Keratinocyte (primary cell): ENCODE results near the gene OSTN. TPM values are rescaled to one million over a fixed set of nuclear protein-coding genes. Genes with fewer than 3 reads are reported as not detected.

Source experiments
- DNase-seq: peaks from one replicate; pipeline ENCODE4 v3.0.0-alpha.2; 2011; ENCODE audit warnings: low read depth, missing footprints, low spot score
- FAIRE-seq: peaks from 2 replicates; lab custom pipeline; 2011; peaks lifted over from hg19 to GRCh38; lab: Jason Lieb, UNC
- H2AFZ ChIP-seq: 2 replicates; pipeline ENCODE4 v1.6.0; 2012; ENCODE audit warnings: low read length, control low read depth, inconsistent platforms; ENCODE audit not compliant: control insufficient read depth
- H3K27ac ChIP-seq: 2 replicates; pipeline ENCODE4 v1.5.1; 2011; ENCODE audit warnings: low read length; ENCODE audit not compliant: control insufficient read depth, insufficient read depth
- H3K27me3 ChIP-seq: 3 replicates; pipeline ENCODE4 v1.6.0; 2011; ENCODE audit warnings: low read length; ENCODE audit not compliant: control insufficient read depth, insufficient read depth; ENCODE audit errors: extremely low read depth
- H3K36me3 ChIP-seq, 2 experiments: 2 replicates in 1 of 2; 3 replicates in 1 of 2; pipeline ENCODE4 v1.5.1; 2011; ENCODE audit warnings: low read length in 2 of 2, mild to moderate bottlenecking in 1 of 2; ENCODE audit not compliant: control insufficient read depth in 2 of 2, insufficient read depth in 2 of 2; ENCODE audit errors: extremely low read depth in 1 of 2
- H3K4me1 ChIP-seq: 3 replicates; pipeline ENCODE4 v1.5.1; 2011; ENCODE audit warnings: low read length; ENCODE audit not compliant: control insufficient read depth, insufficient read depth; ENCODE audit errors: extremely low read depth
- H3K4me2 ChIP-seq: 3 replicates; pipeline ENCODE4 v1.6.0; 2011; ENCODE audit warnings: low read depth, low read length; ENCODE audit not compliant: control insufficient read depth, insufficient read depth; ENCODE audit errors: extremely low read depth
- H3K4me3 ChIP-seq, 3 experiments: fragments of 200-600 bp in 1 of 3; sonication (generic) in 1 of 3; 2 replicates in 2 of 3; 3 replicates in 1 of 3; pipeline ENCODE4 v1.5.1; 2011 to 2016; ENCODE audit warnings: low read length in 3 of 3, mild to moderate bottlenecking in 3 of 3, control low read depth in 2 of 3, inconsistent platforms in 1 of 3, low read depth in 1 of 3, mixed read lengths in 1 of 3, mixed run types in 1 of 3, moderate library complexity in 1 of 3; ENCODE audit not compliant: control insufficient read depth in 2 of 3, insufficient read depth in 2 of 3; ENCODE audit errors: extremely low read depth in 1 of 3
- H3K79me2 ChIP-seq: 2 replicates; pipeline ENCODE4 v1.6.0; 2012; ENCODE audit warnings: low read length; ENCODE audit not compliant: control insufficient read depth, insufficient read depth
- H3K9ac ChIP-seq: 3 replicates; pipeline ENCODE4 v1.6.0; 2011; ENCODE audit warnings: low read length; ENCODE audit not compliant: control insufficient read depth, insufficient read depth; ENCODE audit errors: extremely low read depth
- H3K9me1 ChIP-seq: 3 replicates; pipeline ENCODE4 v1.6.0; 2011; ENCODE audit warnings: low read length; ENCODE audit not compliant: control insufficient read depth, insufficient read depth; ENCODE audit errors: extremely low read depth
- H3K9me3 ChIP-seq: 2 replicates; pipeline ENCODE4 v1.5.1; 2012; ENCODE audit warnings: low read depth, low read length; ENCODE audit not compliant: control insufficient read depth
- H4K20me1 ChIP-seq: 3 replicates; pipeline ENCODE4 v1.6.0; 2011; ENCODE audit warnings: low read length; ENCODE audit not compliant: control insufficient read depth, insufficient read depth; ENCODE audit errors: extremely low read depth
- CTCF ChIP-seq, 3 experiments: IDR thresholded peaks in 1 of 3; conservative IDR thresholded peaks in 1 of 3; optimal IDR thresholded peaks in 1 of 3; 2 replicates in 2 of 3; 3 replicates in 1 of 3; pipeline versions ENCODE3 to v1.5.1; 2011; ENCODE audit warnings: low read length in 3 of 3, mild to moderate bottlenecking in 3 of 3, moderate library complexity in 2 of 3, control low read depth in 1 of 3, inconsistent platforms in 1 of 3; ENCODE audit not compliant: insufficient read depth in 2 of 3; ENCODE audit errors: extremely low read depth in 1 of 3
- EZH2 ChIP-seq: IDR thresholded peaks from one replicate; pipeline ENCODE4 v1.6.1; 2012; ENCODE audit warnings: inconsistent platforms, mild to moderate bottlenecking, low read length, moderate library complexity
- dilution Hi-C: fragments of 300-500 bp; cut with MboI; formaldehyde crosslinking; loops from one replicate; pipeline ENCODE4 v1.7.0; 2020; ENCODE audit warnings: low sequenced_read_pairs; ENCODE audit not compliant: extremely low pct_ligation_motif_present
- polyA plus RNA-seq, 5 experiments: library from polyadenylated mRNA; depleted of rRNA in 3 of 5; stranded (reverse) in 3 of 5; stranded (forward) in 1 of 5; unstranded in 1 of 5; fragments of >200 nt; gene quantifications; 1 replicate in 1 of 5; 2 replicates in 3 of 5; 3 replicates in 1 of 5; pipeline versions ENCODE4 v1.2.1 to v1.2.3, GENCODE V29; 2011 to 2012; ENCODE audit warnings: missing spikeins in 2 of 5, low read depth in 1 of 5, low replicate concordance in 1 of 5

The OSTN gene
- polyA plus RNA-seq, 1 donor (not counting 4 experiments of a cell fraction or from before 2014, with no cell fraction given): not detected

- Histone ChIP-seq H3K4me3 (no peak overlapping the region), H3K27ac (no peak overlapping the region), H3K9ac (no peak overlapping the region), H2AFZ (no peak overlapping the region), H3K9me1 (no peaks in the 10 kb centered on the region), H3K79me2 (no peaks in the 10 kb centered on the region), H3K27me3 (no peaks in the 10 kb centered on the region), H3K4me1 (no peaks in the 10 kb centered on the region), H4K20me1 (no peaks in the 10 kb centered on the region), H3K4me2 (no peak overlapping the region), H3K9me3 (peaks cover 3% of the 10 kb centered on the region), H3K36me3 (no peaks in the 10 kb centered on the region)
- FAIRE-seq: no peak
- dilution Hi-C loops: no loop called here
- TF ChIP-seq CTCF (optimal IDR thresholded peaks at IDR 0.05 in 1 of 3, IDR thresholded peaks at IDR 0.05 in 1 of 3, conservative IDR thresholded peaks at IDR 0.05 in 1 of 3; ENCODE audit: extremely low read depth in 1 of 3, insufficient read depth in 2 of 3, low read length in 3 of 3) (no peak), EZH2 (no peak)
- no peak for DNase-seq
Measured at GRCh38 chr3:191158815-191159214, 40.2 kb upstream of the OSTN start.

- H3K4me3 ChIP-seq: no peak overlapping the region
- FAIRE-seq (no peak), DNase-seq (no peak)
- no peaks in the 10 kb centered on the region for H3K9me1 ChIP-seq
- H4K20me1 ChIP-seq: no peaks in the 10 kb centered on the region
- no peak overlapping the region for H3K9ac ChIP-seq
- H3K27me3 ChIP-seq: no peaks in the 10 kb centered on the region
- TF ChIP-seq EZH2 (no peak), CTCF (optimal IDR thresholded peaks at IDR 0.05 in 1 of 3, IDR thresholded peaks at IDR 0.05 in 1 of 3, conservative IDR thresholded peaks at IDR 0.05 in 1 of 3; ENCODE audit: extremely low read depth in 1 of 3, insufficient read depth in 2 of 3, low read length in 3 of 3) (no peak)
- no peaks in the 10 kb centered on the region for H3K36me3 ChIP-seq
- no peak overlapping the region for H3K27ac ChIP-seq
- no peak overlapping the region for H2AFZ ChIP-seq
- dilution Hi-C loops: no loop called here
- H3K4me1 ChIP-seq: no peaks in the 10 kb centered on the region
- H3K79me2 ChIP-seq: no peaks in the 10 kb centered on the region
- H3K4me2 ChIP-seq: no peak overlapping the region
- H3K9me3 ChIP-seq: no peaks in the 10 kb centered on the region
Measured at GRCh38 chr3:191165802-191166201, 33.2 kb upstream of the OSTN start.
